Body of pancreas (tissue), 4 donors: ENCODE data around the gene ELF1.

Experiments used
- CTCF ChIP-seq, 7 experiments: fragments of 450-650 bp in 4 of 7; fragments of 200-600 bp in 3 of 7; sonication (generic) in 3 of 7; IDR thresholded peaks; one replicate each; pipeline ENCODE4 v1.5.1; 2016 to 2019; ENCODE audit warnings: antibody characterized with exemption in 7 of 7
- POLR2A ChIP-seq, 3 donors: fragments of 450-650 bp; IDR thresholded peaks; one replicate each; pipeline ENCODE4 v1.6.1; 2016; ENCODE audit warnings: antibody characterized with exemption in 3 of 3, mild to moderate bottlenecking in 2 of 3

- TF ChIP-seq CTCF (IDR thresholded peaks at IDR 0.05): no peak
- TF ChIP-seq POLR2A (IDR thresholded peaks at IDR 0.05): no peak
These were observed 77.5 kb downstream of the ELF1 start for GRCh38 chr13:40941581-40941980.
